Stimulated activated CD4-positive, alpha-beta T cell treated with anti-CD3 and anti-CD28 coated beads, Interleukin-1b, Interleukin-23, amount 100 ng/mL, for 1 hour (primary cell): ENCODE results near the gene CBFA2T2.

Source experiments
- DNase-seq, 2 donors: peaks; one replicate each; pipeline ENCODE4 v3.0.0-alpha.2; 2020; ENCODE audit warnings: low read depth in 2 of 2

The CBFA2T2 gene

DNA sequence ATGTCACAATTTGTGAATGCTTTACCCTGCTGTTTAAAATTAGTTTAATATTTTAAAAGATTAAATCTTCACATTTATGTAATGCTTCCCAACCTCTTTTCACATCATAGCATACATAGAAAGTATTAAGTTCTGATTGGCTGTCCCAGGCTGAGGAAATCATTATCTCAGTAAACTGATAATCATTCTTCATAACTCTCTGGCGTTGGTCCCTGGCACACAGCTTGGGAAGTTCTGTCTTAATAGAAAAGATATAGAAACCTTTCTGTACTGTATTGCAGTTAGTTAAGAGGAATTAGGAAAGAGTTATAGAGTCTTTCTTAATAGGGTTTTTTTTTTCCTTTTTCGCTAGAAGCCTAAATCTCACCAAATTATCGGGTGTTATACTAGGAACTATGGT is 85.4 kb downstream of the CBFA2T2 start:
- DNase-seq = no peak

DNA sequence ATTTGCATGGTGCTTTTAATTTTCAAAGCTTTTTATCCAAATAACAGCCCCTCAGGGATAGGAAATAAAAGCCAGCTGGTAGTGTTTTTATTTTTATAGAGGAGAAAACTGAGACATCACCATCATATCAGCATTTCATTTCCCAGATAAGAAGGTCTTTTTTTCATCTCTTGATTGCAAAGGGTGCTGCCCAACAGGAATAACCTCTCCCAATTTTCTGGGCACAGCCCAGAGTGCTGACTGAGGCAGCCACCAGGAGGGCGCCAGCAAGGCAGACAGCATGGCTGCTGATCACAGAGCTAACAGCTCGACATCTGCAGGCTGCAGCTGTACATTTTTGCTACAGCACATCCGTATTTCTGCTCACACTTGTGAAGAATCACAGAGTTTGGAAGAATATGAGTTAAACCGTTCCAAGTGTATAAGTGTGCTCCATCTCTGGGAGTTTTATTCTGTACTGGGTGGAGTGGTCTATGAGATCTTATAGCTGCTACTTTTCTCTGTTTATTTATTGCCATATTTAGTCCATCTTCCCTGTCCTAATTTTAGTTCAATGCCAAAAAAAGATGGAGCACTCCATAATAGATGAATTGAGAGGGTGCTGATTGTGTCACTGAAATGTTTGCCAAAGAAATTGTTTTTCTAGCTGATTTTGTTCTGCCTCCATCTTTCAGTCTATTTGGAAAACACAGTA is 86.7 kb downstream of the CBFA2T2 start:
- DNase-seq = no peak

DNA sequence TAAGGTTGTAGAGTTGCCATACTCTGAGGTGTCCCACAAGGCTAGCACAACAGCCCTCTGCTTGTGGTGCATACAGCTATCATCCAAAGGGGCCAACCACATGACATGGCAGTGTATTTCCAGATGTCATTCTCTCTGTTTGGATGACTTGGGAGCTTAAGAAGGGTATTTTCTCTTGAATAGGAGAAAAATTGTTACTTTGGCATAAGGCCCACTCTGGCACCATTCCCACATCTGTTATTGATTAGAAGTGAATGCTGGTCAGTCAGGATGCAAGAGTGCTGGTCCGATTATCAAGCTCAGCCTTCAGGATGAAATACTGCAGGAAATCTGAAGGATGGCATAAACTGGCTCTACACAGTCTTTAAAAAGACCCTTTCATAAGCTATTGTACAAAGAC is 88.6 kb downstream of the CBFA2T2 start:
- no peak for DNase-seq

DNA sequence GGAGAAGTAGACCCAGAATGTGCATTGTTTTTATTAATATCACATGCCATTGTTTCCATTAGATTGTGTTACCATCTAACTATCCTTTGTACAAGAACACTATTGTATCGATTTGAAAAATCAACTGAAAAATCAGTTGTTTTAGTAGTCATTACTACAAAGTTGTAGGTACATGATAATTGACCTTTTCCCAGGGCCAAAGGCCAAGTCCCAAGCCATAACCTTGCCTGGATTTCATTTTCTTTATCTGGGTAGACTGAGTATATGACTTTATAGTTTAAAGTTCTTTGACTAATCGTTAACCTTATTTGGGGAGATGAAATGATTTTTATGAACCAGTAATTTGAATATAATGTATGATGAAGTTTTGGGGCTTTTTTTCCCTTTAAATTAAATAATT is 93.2 kb downstream of the CBFA2T2 start:
- no peak for DNase-seq

DNA sequence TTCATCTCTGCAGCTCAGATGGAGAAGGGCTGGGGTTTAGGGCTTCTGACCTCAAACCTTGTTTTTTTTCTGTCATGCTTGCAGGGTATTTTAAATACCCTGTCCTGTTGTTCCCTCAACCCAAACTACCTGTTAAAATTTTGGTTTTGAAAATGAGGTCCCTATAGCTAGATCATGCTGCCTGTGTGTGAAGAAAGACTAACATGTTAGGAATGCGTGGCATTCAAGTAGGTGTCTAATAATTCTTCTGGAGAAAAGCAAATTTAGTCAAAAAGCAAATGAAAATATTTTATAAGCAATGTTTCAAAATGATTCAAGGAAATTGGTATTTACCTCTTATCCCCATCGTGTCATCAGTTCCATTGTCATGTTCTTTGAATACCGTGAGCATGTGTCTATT is 95.1 kb downstream of the CBFA2T2 start:
- no peak for DNase-seq

DNA sequence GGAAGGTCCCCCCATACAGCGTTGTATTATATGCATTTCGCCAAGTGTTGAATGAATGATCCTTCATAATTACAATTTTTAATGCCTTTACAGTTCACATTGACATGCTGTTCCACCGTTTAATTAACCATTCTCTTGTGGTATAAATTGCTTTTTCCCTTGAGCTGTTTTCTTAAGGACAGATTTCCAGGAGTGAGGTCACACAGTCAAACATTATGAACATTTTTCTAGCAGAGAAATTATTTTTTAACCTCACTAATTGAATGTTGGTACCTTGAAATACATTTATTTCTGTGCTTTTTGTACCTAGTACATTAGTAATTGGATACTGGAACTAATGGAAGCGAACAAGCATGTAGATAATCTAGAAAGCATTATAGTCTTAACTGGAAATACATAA is 95.5 kb downstream of the CBFA2T2 start:
- no peak for DNase-seq

DNA sequence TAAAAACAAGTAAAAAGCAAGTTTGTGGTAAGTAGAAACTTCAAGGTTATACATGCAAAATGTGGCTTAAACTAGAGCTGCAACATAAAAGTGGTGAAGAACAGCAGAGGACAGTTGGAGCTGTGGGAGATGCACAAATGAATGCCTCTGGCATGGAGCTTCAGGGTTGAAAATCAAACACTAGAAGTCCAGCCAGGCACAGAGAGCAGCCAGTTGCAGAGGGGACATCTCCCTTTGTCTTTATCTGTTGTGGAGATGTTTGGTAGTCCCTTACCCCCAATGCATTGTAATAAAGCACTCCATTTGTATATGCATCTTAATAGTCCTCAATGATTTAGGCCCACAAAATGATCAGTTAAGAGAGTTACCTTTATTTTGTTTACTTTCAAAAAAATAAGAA is 99.2 kb downstream of the CBFA2T2 start:
- no peak for DNase-seq

DNA sequence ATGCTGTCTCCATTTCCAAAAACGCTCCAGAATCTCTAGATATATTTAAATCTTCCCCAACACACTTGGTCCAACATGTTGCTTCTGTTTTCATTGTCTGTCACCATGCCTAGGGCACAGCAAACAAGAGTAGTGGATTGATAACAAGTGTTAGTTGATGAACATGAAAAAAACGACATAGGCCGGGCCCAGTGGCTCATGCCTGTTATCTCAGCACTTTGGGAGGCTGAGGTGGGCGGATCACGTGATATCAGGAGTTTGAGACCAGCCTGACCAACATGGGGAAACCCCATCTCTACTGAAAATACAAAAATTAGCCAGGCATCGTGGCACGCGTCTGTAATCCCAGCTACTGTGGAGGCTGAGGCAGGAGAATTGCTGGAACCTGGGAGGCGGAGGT is 102.0 kb downstream of the CBFA2T2 start:
- peak in 1 of 2 donors; percentile 36 for DNase-seq

DNA sequence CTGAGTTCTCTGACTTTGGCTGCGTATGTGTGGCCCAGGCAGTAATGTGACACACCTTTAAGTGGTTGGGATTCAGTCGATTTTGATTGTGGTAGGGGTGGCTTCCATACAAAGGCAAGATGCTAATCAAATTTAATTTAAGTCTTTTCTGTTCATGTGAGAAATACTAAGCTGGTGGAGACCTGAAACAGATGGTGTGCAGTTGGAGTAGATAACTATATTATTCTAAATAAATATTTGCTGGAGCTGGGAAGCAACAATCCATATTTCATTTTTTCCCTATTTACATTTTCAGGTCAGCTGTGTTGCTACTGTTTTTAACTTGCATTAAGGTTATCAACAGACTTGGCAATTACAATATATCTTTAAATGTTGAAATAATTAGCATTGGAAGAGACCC is 104.8 kb downstream of the CBFA2T2 start:
- DNase-seq = no peak

DNA sequence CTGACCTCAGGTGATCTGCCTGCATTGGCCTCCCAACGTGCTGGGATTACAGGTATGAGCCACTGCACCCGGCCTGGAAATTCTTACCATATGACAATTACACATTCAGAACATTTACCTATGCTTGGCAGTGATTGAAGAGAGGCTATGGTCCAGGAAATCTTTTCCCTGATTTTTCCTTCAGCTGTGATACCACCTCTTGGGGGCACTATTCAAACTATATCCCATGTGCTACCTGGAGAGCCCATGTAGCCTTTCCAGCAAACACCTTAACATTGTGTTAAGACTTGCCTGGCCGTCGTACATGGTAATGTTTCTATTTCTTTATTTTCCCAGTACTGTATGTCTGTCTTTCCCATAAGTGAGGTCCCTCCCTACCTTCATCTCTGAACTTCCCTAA is 110.5 kb downstream of the CBFA2T2 start:
- no peak for DNase-seq

DNA sequence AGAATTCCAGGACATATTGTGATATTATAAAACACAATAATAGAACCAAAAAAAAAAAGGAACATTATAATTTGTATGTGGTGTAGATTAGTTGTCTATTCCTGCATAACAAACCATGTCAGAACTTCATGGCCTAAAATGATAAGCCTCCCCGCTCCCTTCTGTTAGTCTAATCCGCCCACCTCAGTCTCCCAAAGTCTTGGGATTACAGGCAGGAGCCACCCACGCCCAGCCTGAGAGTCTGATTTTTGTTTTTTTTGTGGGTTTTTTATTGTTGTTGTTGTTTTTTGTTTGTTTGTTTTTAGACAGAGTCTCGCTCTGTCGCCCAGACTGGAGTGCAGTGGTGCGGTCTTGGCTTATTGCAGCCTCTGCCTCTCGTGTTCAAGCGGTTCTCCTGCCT is 111.1 kb downstream of the CBFA2T2 start:
- no peak for DNase-seq

DNA sequence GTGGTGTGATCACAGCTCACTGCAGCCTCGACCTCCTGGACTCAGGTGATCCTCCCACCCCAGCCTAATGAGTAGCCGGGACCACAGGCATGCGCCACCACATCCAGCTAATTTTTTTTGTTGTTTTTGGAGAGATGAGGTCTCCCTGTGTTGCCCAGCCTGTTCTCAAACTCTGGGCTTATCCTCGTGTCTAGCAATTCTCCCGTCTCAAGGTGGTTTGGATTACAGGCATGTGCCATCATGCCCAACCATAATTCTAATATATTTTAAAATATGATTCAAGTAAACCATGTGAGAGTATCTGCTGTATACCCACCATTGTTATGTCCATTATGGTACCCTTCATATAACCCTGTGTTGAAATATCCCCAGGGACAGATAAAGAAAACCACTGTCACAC is 112.0 kb downstream of the CBFA2T2 start:
- no peak for DNase-seq

DNA sequence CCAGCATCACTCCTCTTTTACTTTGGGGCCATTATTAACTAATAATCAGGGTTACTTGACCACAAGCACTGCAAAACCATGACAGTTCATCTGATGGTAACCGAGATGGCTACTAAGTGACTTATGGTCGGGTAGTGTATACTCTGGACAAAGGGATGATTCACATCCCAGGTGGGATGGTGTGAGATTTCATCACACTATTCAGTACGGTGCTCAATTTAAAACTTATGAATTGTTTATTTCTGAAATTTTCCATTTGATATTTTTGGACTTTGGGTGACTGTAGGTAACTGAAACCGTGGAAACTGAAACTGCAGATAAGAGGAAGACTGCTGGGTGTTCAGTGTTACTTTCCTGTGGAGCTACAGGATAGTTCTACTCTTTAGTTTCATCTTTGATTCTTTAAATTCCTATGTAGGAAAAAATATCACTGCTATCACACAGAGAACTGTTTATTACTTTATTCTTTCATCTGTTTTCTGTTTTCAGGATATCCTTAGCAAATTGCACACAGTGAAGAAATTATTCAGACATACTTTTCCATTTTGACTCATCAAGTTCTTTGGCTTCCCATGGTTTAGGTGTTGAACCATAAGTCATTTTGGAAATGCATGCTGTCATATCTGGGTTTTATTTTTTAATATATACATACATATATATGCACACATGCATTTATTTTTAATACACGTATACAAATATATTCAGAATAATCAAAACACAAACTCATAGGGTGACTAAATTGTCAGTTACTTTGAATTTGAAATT is 113.1 kb downstream of the CBFA2T2 start:
- DNase-seq = no peak

DNA sequence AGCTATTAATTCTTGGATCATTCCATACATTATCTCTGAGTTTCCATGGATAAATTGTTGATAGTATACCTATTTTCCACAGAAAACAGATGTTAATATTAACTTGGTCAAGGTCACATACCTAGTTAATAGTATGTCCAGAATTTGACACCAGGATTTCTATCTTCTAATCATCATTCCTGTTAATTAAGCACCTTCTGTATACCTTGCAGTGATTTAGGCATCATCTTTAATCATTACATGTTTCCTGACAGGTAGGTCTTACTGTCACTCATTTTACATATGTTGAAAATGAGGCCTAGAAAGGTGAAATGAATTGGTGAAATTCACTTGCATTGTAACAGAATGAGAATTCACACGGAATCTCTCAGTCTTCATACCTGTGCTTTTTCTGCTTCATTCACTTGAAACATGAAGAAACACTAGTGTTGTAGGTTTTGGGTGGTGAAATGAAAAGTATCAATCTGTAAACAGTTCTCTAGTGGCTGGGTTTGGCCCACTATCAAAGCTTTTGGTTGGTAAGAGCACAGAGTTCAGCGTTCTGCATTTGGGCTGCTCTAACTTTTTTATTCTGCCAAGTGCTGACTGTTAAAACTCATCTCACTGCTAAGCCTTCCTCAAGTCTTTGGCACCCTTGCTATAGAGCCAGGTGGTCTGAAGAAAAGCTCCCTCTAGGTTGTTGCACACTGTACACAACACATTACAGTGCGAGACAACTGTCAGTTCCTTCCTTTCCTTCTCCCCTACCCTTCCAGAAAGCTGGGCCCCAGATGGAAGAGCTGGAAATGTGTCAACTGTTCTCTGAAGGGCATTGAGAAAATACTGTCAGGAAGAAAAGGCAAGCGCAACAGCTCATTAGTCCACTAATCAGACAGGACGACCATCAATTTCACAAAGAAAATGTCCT is 114.4 kb downstream of the CBFA2T2 start:
- DNase-seq = no peak

DNA sequence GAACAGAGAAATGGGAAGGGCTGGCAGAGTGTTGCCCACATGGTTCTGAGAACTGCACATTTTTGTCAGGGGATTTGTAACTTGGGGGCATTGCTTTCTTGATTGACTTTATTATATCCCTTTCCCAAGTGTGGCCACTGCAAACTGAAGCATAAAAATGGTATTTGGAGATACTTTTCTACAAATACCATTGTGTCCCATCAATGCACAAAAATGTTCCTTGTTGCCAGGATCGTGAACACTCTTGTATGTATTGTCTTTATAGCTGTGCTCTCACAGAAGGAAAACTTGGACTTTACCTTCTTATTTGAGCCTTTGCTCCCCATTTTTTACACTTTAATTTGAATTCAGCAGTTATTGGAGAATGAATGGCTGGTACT is 115.1 kb downstream of the CBFA2T2 start:
- no peak for DNase-seq

DNA sequence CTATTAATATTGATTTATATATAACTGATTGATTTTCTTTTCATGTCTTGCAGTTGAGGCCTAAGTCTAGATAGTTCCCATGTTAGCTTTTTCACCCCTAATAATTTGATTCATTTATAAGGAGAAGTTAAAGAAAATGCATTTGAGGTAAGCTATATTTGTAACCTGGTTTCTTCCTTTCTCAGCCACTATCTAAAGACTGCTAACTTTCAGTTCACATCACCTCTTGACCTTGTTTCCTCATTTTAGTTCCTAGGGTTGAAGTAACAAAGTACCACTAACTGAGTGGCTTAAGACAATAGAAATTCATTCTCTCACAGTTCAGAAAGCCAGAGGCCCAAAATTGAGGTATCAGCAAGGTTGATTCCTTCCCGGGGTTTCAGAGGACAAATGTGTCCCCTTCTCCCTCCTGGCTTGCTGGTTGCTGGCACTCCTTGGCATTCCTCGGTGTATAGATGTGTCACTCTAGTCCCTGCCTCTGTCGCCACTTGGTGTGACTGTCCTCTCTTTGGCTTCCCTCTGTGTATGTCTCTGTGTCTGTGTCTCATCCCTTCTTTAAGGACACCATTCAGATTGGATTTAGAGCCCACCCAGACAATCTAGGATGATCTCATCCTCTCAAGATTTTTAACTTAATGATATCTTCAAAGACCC is 116.3 kb downstream of the CBFA2T2 start:
- DNase-seq = no peak

DNA sequence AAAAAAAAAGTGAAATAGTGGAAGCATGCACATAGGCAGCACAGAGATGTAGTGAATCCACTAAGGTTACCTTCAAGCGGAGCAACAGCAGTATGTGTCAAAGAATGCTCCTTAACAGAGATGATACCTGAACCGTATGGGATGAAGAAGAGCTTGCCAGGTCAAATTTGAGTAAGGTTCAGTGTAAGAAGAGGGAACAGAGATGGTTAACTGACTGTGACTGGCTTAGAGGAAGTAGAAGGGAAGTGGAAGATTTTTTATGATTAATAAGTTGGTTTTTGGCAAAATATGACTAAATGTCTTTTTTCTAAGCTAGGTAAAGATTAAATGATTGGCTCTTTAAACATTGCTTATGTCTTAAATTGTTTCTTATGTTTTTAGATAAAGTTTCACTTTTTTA is 119.6 kb downstream of the CBFA2T2 start:
- DNase-seq = no peak

DNA sequence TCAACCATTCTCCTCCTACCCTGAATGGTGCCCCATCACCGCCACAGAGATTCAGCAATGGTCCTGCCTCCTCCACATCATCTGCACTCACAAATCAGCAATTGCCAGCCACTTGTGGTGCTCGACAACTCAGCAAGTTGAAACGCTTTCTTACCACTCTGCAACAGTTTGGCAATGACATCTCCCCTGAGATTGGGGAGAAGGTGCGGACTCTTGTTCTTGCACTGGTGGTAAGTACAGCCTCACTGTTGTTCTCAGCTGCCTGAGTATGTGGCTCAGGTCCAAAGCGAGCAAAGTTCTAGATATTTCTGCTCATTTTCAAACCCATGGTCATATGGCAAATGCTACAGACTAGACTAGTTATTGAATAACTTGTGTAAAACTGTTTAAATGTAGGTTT is 121.2 kb downstream of the CBFA2T2 start:
- DNase-seq = no peak

DNA sequence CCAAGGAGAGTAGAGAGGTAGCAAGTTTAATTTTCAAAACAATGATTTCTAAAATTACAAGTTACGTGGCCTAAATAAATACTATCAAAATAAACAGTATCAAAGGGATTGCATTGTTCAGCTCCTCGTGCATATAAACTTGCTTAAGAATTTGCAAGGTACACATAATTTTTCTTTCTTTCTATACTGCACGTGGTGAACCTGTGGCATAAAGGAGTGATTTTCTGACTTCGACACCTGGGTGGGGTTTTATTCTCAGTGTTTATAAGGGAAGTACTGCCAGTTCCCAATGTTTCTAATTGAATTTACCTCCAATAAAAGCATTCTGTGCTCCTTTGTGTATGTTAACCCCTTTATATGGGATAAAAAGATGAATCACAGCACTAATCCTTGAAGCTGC is 122.1 kb downstream of the CBFA2T2 start:
- DNase-seq = no peak

DNA sequence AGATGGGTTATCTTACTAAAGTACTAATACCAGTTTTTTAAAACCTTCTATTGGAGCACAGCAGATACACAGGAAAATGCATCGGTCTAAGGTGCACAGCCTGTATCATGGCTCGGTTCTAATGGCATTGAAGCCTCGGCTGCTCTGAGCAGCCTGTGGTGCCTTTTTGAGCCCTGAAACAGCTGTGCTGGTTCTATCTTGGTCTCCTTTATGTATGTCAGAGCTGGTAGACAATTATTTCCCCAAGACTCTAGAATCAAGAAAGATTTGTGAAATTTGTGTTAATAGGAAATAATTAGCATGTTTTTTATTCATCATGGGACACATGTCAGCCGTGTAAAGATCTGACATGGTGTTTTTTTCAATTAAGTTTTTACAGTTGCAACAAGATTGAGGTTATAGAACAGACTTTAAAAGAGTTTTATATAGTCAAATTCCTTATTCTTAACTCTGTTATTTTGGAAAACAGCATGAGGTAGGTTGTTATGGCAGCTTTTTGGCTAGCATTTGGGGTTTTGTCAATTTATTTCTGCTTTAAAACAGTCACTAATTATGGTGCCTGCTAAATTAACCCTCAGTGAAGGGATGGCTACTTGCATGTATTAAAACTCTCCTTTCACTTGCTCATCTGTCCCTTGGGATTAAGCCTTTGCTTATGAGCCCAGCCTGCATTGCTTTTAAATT is 132.0 kb downstream of the CBFA2T2 start:
- DNase-seq = no peak

DNA sequence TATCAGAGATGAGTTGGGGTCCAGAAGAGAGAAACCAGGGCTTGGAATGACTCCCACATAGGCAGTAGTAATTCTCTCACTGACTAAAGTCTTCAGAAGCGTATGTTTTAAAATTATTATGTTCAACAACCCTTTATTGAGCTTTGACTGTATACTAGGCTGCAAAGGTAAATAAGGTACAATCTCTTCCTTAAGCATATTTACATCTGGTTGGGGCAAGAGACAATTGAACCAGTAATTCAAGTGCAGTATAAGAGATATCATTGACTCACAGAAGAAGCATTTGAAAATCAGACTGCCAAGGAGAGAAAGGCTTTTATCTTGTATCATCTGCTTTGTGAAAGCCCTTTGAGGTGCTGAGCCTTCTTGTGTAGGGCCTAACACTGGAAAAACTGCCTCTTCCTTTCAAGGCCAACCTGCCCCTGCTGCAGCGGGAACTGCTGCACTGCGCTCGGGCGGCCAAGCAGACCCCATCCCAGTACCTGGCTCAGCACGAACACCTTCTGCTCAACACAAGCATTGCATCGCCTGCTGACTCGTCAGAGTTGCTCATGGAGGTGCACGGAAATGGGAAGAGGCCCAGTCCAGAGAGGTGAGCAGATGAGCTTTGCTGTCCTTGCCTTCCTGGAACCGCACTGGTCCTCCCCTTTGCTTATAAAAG is 132.9 kb downstream of the CBFA2T2 start:
- no peak for DNase-seq
